ENCODE results near the gene RPEL1.
"Not testable (repeated sequence)": the region's sequence is repeated elsewhere in the genome, so short reads cannot be mapped to it uniquely, and the experiment has no call there.

DNA sequence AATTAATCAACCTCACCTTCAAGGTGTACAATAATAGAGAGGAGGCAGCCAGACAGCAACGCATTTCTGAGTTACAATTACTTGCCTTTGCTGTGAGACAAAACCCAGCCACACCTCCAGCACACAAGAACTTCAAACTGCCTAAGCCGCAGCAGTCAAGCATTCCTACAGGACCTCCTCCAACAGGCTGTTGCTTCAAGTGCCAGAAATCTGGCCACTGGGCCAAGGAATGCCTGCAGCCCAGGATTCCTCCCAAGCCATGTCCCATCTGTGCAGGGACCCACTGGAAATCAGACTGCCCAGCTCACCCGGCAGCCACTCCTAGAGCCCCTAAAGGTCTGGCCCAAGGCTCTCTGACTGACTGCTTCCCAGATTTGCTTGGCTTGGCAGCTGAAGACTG, 38.0 kb upstream of the RPEL1 start:
- TF ChIP-seq POLR2AphosphoS5 (IDR thresholded peaks at IDR 0.05; ENCODE audit: insufficient read depth in 1 of 2, low read depth in 1 of 2); POLR2A (IDR thresholded peaks at IDR 0.05): not testable (repeated sequence)
- TF ChIP-seq, protein P1, sequence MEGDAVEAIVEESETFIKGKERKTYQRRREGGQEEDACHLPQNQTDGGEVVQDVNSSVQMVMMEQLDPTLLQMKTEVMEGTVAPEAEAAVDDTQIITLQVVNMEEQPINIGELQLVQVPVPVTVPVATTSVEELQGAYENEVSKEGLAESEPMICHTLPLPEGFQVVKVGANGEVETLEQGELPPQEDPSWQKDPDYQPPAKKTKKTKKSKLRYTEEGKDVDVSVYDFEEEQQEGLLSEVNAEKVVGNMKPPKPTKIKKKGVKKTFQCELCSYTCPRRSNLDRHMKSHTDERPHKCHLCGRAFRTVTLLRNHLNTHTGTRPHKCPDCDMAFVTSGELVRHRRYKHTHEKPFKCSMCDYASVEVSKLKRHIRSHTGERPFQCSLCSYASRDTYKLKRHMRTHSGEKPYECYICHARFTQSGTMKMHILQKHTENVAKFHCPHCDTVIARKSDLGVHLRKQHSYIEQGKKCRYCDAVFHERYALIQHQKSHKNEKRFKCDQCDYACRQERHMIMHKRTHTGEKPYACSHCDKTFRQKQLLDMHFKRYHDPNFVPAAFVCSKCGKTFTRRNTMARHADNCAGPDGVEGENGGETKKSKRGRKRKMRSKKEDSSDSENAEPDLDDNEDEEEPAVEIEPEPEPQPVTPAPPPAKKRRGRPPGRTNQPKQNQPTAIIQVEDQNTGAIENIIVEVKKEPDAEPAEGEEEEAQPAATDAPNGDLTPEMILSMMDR (IDR thresholded peaks at IDR 0.05): not testable (repeated sequence)

Data from vagina (tissue), 2 donors.